Panc1 (cell line): ENCODE results near the gene KPNB1.

ENCODE experiments used
- POLR2AphosphoS5 ChIP-seq: IDR thresholded peaks from 2 replicates; pipeline ENCODE4 v1.6.1; 2012; ENCODE audit warnings: mild to moderate bottlenecking, low read depth, low read length, moderate library complexity
- REST ChIP-seq, 2 experiments: IDR thresholded peaks; 2 replicates each; pipeline ENCODE4 v1.6.1; 2011 to 2012; ENCODE audit warnings: low read depth in 2 of 2, control low read depth in 1 of 2, low read length in 1 of 2, mild to moderate bottlenecking in 1 of 2, moderate library complexity in 1 of 2; ENCODE audit not compliant: insufficient read depth in 1 of 2
- TCF7L2 ChIP-seq: IDR thresholded peaks from 2 replicates; pipeline ENCODE4 v1.6.1; 2011; ENCODE audit warnings: mild to moderate bottlenecking, low read depth, low read length, inconsistent platforms
- TF ChIP-seq, protein P1 (sequence below): fragments of 450-650 bp; IDR thresholded peaks from 2 replicates; pipeline ENCODE4 v1.5.1; 2017; ENCODE audit warnings: mild to moderate bottlenecking

DNA sequence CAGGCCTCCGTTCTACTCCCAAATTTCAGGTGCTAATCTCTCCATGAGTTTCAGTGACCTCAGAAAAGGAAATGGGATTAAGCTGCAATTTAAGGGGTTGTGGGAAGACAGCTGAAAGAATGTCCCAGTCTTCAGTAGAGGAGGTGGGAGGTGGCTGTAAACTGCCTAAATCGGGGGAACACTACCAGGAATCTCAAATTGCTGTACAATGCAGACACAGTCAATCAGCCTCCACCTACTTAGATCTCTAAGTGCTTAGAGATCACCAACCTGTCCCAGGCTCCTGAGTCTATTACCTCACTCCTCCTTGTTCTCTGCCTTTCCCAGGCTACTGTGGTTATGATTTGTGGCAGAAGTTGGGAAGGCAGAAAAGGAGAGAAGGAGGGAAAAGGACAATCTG, 75.0 kb downstream of the KPNB1 start:
- TF ChIP-seq, protein P1, sequence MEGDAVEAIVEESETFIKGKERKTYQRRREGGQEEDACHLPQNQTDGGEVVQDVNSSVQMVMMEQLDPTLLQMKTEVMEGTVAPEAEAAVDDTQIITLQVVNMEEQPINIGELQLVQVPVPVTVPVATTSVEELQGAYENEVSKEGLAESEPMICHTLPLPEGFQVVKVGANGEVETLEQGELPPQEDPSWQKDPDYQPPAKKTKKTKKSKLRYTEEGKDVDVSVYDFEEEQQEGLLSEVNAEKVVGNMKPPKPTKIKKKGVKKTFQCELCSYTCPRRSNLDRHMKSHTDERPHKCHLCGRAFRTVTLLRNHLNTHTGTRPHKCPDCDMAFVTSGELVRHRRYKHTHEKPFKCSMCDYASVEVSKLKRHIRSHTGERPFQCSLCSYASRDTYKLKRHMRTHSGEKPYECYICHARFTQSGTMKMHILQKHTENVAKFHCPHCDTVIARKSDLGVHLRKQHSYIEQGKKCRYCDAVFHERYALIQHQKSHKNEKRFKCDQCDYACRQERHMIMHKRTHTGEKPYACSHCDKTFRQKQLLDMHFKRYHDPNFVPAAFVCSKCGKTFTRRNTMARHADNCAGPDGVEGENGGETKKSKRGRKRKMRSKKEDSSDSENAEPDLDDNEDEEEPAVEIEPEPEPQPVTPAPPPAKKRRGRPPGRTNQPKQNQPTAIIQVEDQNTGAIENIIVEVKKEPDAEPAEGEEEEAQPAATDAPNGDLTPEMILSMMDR, result no peak
- TF ChIP-seq POLR2AphosphoS5 (no peak), REST (IDR thresholded peaks at IDR 0.05; ENCODE audit: insufficient read depth in 1 of 2, low read depth in 2 of 2, low read length in 1 of 2) (no peak), TCF7L2 (no peak)
